Heart right ventricle (tissue), 16 donors: ENCODE results near the gene ATXN2. TPM values are rescaled to one million over a fixed set of nuclear protein-coding genes. Genes with fewer than 3 reads are reported as not detected.

Experiments used
- ATAC-seq, 8 donors: fragments of 200-7000 bp; cut with Tn5 transposase; one replicate each; pipeline ENCODE4 v1.9.1; 2020; ENCODE audit warnings: mild to moderate bottlenecking in 8 of 8, moderate library complexity in 8 of 8, moderate number of reproducible peaks in 1 of 8
- DNase-seq, 2 donors: peaks; one replicate each; pipeline ENCODE4 v3.0.0-alpha.2; 2020
- H3K27ac ChIP-seq, 10 donors: fragments of 200-600 bp; sonication (generic) in 2 of 10; one replicate each; pipeline versions ENCODE4 v1.5.0 to v1.8.0; 2020 to 2022; ENCODE audit warnings: mild to moderate bottlenecking in 3 of 10
- H3K27me3 ChIP-seq, 7 donors: fragments of 200-600 bp; one replicate each; pipeline ENCODE4 v1.8.0; 2021 to 2022; ENCODE audit warnings: mild to moderate bottlenecking in 2 of 7
- H3K36me3 ChIP-seq, 9 donors: fragments of 200-600 bp; sonication (generic) in 1 of 9; one replicate each; pipeline versions ENCODE4 v1.5.0 to v1.8.0; 2020 to 2022; ENCODE audit warnings: mild to moderate bottlenecking in 2 of 9
- H3K4me1 ChIP-seq, 9 donors: fragments of 200-600 bp; sonication (generic) in 1 of 9; one replicate each; pipeline versions ENCODE4 v1.5.0 to v1.8.0; 2020 to 2022; ENCODE audit warnings: mild to moderate bottlenecking in 4 of 9
- H3K4me3 ChIP-seq, 10 donors: fragments of 200-600 bp; sonication (generic) in 2 of 10; one replicate each; pipeline versions ENCODE4 v1.5.0 to v1.8.0; 2020 to 2022; ENCODE audit warnings: mild to moderate bottlenecking in 7 of 10, moderate library complexity in 2 of 10
- H3K9me3 ChIP-seq, 11 donors: fragments of 200-600 bp in 10 of 11; sonication (generic) in 2 of 11; one replicate each; pipeline versions ENCODE4 v1.5.0 to v1.8.0; 2013 to 2022; ENCODE audit warnings: mild to moderate bottlenecking in 2 of 11, control low read depth in 1 of 11, moderate library complexity in 1 of 11
- WGBS, 2 donors: extraction: QIAGEN DNeasy Blood & Tissue Kit; methylation state at CpG; one replicate each; pipeline ENCODE4 v1.1.7; 2013; ENCODE audit warnings: inconsistent platforms in 1 of 2; 5-methylcytosine and 5-hydroxymethylcytosine counted together
- intact Hi-C, 10 donors: fragments of 100-400 bp; cut with DNase I; formaldehyde crosslinking; loops; one replicate each; pipeline versions ENCODE4 v1.11.1 to v1.14.2; 2022
- polyA plus RNA-seq, 2 donors: library from polyadenylated mRNA; stranded (reverse); fragments of 200-250 nt; gene quantifications; one replicate each; pipeline ENCODE4 v1.2.3, GENCODE V29; 2013
- total RNA-seq, 10 donors: library from RNA; stranded (reverse); fragmentation: NEBNext Ultra II Directional in 3 of 10; extraction: Animal tissue kit (Norgen Biotek cat#: 25700) in 3 of 10; gene quantifications; one replicate each; pipeline versions ENCODE4 v1.2.1 to v1.2.4, GENCODE V29; 2021 to 2023
- TF ChIP-seq, protein P1 (sequence below), 9 donors: fragments of 200-600 bp; sonication (generic) in 2 of 9; IDR thresholded peaks; one replicate each; pipeline versions ENCODE4 v1.5.0 to v1.8.0; 2021 to 2022; ENCODE audit warnings: antibody characterized with exemption in 9 of 9, mild to moderate bottlenecking in 5 of 9, moderate library complexity in 1 of 9
- donor health status: Arrhythmogenic right ventricular cardiomyopathy.
- donor health status: ischemic (EF 13 %, LVEDD 7.1; RV severe dilation, severe dysfunction).
- donor health status: healthy with polysubstance abuse.
- donor health status: DM: no; HTN: yes; CAD: no.
- donor health status: DM: no; HTN: no; CAD: no.
- donor health status: ischemic (EF 25% LVEDD 6.9; RV normal size, moderate dysfunction).
- donor health status: ischemic (EF 25% LVEDD 5.7; RV mildly dilated, moderate dysfunction).
- donor health status: healthy.
- donor health status: DM: yes; HTN: yes; CAD: no.
- donor health status: Ischemic cardiomyopathy.
- donor health status: ischemic (EF 35%, LVEDD 5.7; RV mildly dilated, moderate dysfunction).
- donor health status: nonischemic (EF 11% LVEDD 7.7; RV severe dilation, severe dysfunction).
- donor health status: DM: yes; HTN: yes; CAD: no.
- donor health status: PGD.
- donor health status: ischemic (EF 29% LVEDD 5.4; RV normal size, mild dysfunction).
- donor health status: nonischemic (EF 23%, LVEDD 6.1; RV moderate dilation, normal function).

The ATXN2 gene
- total and polyA plus RNA-seq, 12 donors: 18.8 to 69.9 (median 55.0) TPM

DNA sequence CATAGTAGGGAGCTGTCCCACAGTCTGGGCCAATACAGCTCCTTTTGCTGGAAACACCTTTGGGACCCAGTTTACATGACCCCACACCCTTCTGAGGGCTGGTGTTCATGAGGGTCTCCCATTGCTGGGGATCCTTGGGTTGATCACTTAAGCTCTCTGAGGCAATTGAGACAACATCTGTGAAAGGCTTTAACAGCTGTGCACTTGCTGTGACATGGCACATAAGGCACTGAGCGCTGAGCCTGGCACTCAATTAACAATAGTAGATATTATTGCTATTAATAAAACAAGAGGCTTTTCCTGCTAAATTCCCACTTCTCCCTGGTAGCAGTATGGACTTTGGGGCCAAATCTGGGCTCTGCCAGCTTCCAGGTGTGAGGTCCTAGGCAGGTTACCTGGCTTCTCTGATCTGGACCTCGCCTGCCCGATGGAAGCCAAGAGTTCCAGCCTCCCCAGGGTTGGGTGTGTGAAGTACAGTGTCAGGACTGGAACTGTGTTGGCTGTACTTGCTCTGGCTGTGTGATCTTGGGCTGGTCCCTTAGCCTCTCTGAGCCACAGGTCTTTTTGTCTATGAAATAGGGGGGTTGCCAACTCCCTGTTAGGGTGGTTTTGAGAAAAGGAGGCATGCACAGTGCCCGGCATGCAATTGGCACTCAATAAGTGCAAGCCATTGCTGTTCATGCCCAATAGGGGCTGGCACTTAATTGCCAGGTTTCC is 190.3 kb downstream of the ATXN2 start:
- peaks cover 0 to 4% (median 0%) of the 10 kb centered on the region in 9 donors for H3K36me3 ChIP-seq
- peak overlapping the region in 7 of 10 donors; percentile 83 to 97 (median 90) for H3K4me3 ChIP-seq
- H3K9me3 ChIP-seq: no peaks in the 10 kb centered on the region
- ATAC-seq (no peak), DNase-seq (no peak)
- H3K4me1 ChIP-seq: peaks cover 60 to 90% (median 86%) of the 10 kb centered on the region in 9 donors
- no peaks in the 10 kb centered on the region for H3K27me3 ChIP-seq
- 67 to 81% methylated on average over 4 of the region's 4 CpGs for WGBS, 2 donors
- intact Hi-C loops: loop anchor here in 1 of 10 donors (5.0 kb wide), 1 partner anchor 38 kb away; no protein-coding TSS in a partner anchor
- TF ChIP-seq, protein P1, sequence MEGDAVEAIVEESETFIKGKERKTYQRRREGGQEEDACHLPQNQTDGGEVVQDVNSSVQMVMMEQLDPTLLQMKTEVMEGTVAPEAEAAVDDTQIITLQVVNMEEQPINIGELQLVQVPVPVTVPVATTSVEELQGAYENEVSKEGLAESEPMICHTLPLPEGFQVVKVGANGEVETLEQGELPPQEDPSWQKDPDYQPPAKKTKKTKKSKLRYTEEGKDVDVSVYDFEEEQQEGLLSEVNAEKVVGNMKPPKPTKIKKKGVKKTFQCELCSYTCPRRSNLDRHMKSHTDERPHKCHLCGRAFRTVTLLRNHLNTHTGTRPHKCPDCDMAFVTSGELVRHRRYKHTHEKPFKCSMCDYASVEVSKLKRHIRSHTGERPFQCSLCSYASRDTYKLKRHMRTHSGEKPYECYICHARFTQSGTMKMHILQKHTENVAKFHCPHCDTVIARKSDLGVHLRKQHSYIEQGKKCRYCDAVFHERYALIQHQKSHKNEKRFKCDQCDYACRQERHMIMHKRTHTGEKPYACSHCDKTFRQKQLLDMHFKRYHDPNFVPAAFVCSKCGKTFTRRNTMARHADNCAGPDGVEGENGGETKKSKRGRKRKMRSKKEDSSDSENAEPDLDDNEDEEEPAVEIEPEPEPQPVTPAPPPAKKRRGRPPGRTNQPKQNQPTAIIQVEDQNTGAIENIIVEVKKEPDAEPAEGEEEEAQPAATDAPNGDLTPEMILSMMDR (IDR thresholded peaks at IDR 0.05): no peak
- H3K27ac ChIP-seq: peak overlapping the region; percentile 83 to 100 (median 98)

DNA sequence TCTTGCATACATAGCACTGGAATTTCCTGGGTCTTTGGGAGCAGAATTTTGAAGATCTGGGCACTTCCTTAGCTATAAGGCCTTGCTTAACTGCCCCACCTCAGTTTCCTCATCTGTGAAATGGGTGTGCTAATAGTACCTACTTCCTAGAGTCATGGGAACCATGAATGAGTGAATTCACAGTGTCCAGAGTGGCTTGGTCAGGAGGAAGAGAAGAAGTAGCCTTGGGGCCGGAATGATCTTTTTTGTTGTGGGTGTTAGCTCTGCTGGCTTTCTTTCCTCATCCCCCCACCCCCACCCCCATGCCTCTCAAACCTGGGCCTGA is 191.0 kb downstream of the ATXN2 start:
- Histone ChIP-seq H3K9me3 (no peaks in the 10 kb centered on the region), H3K27me3 (no peaks in the 10 kb centered on the region), H3K27ac (peak overlapping the region in 9 of 10 donors; percentile 93 to 100 (median 98)), H3K36me3 (peaks cover 0 to 4% (median 0%) of the 10 kb centered on the region in 9 donors), H3K4me3 (peak overlapping the region in 9 of 10 donors; percentile 82 to 97 (median 90)), H3K4me1 (peaks cover 55 to 90% (median 86%) of the 10 kb centered on the region in 9 donors)
- WGBS, 2 donors: 46 to 56% methylated on average over 1 of the region's 1 CpG
- ATAC-seq: no peak
- intact Hi-C loops: loop anchor here in 1 of 10 donors (5.0 kb wide), 1 partner anchor 39 kb away; no protein-coding TSS in a partner anchor
- no peak for DNase-seq
- TF ChIP-seq, protein P1 (IDR thresholded peaks at IDR 0.05): no peak

DNA sequence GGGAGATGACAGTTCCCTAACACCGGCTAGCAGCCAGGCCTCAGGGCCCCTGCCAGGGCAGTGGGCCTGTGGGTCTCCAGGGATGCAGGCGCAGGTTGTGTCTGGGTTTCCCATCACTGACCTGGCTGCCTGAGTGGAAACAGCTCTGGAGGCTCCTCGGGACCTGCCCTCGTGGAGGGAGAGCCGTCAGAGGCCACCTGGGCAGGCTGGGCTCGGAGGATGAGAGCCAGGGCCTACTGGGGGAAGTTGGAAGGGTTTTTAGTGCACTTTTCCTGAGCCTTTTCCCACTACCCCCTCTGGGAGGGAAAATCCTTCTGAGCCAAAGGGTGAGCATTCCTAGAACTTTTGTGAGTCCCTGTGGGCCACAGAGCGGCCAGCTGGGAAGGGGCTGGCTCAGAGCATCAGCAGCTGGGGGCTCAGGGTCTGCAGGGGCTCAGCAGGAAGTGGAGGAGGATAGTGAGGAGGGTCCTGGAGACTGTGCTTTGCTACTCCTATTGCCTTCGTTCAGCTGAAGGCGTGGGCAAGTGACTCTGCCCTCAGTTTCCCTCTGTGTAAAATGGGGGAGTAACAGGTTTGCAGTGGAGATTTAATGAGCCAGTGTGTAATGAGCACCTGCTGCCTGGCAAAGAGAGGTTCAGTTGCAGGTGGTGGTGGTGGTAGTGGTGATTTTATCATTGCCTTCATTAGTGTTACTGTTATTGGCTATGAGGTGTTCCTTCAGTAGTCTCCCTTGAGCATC is 191.6 kb downstream of the ATXN2 start:
- TF ChIP-seq, protein P1 (IDR thresholded peaks at IDR 0.05): no peak
- intact Hi-C loops: loop anchor here in 2 of 10 donors (2.0 to 5.0 kb wide), 2 partner anchors 37 to 40 kb away; no protein-coding TSS in a partner anchor
- no peaks in the 10 kb centered on the region for H3K27me3 ChIP-seq
- no peak for DNase-seq
- H3K9me3 ChIP-seq: no peaks in the 10 kb centered on the region
- ATAC-seq: no peak
- peak overlapping the region; percentile 79 to 100 (median 98) for H3K27ac ChIP-seq
- H3K4me1 ChIP-seq: peaks cover 55 to 90% (median 86%) of the 10 kb centered on the region in 9 donors
- WGBS, 2 donors: 29 to 53% methylated on average over 9 of the region's 9 CpGs
- H3K4me3 ChIP-seq: peak overlapping the region; percentile 82 to 97 (median 88)
- H3K36me3 ChIP-seq: peaks cover 0 to 4% (median 0%) of the 10 kb centered on the region in 9 donors
